HT1080 (cell line): ENCODE measurements around the gene PTPN11. TPM values are rescaled to one million over a fixed set of nuclear protein-coding genes. Genes with fewer than 3 reads are reported as not detected.
A peak's percentile ranks its signal among the peaks of the same experiment; 100 is the strongest.
"Not testable (repeated sequence)": the region's sequence is repeated elsewhere in the genome, so short reads cannot be mapped to it uniquely, and the experiment has no call there.

Experiments
- DNase-seq: peaks from one replicate; pipeline ENCODE4 v3.0.0-alpha.2; 2015; ENCODE audit warnings: low read depth
- total RNA-seq: library from RNA; depleted of rRNA; stranded (reverse); fragments of >200 nt; shearing (Covaris generic); gene quantifications from 2 replicates; pipeline ENCODE4 v1.2.3, GENCODE V29; 2014

The PTPN11 gene
- total RNA-seq, 1 experiment from 2014 or later, result 97.0 TPM

DNA sequence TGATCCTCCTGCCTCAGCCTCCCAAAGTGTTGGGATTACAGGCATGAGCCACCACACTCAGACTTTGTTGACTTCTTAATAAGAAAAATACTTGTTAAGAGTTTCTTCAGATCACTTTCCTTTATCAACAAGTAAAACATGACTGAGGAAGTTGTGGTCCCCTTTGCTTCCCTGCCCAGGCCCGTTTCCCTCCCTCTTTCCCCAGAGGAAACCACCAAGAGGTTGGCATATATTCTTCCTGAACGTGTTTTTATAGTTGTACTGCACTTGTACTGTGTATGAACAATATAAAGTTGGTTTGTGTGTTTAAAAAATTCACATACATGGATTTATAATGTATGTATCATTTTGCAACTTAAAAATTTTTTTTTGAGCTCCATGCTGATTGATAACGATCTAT lies 28.4 kb downstream of the PTPN11 start:
- no peak for DNase-seq

- DNase-seq, result not testable (repeated sequence)
These were observed 29.4 kb downstream of the PTPN11 start for GRCh38 chr12:112448165-112448564.

DNA sequence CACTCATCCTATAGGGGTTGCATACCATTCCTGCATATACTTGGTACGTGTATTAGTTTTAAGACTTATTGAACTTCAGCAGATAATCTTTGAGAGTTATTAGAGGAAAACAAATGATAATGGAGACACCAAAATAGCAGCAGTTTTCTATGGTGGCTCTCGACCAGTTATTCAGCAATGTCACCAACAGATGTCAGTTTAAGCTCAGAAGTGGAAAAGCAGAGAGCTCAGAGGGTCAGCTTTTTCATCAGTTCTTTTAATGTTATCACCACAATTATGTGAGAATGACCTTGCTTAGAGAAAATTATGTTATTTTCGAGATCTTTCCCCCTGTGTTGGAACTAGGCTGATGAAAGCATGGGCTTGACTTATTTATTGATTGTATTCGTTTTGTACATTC lies 32.0 kb downstream of the PTPN11 start:
- DNase-seq, result no peak

DNA sequence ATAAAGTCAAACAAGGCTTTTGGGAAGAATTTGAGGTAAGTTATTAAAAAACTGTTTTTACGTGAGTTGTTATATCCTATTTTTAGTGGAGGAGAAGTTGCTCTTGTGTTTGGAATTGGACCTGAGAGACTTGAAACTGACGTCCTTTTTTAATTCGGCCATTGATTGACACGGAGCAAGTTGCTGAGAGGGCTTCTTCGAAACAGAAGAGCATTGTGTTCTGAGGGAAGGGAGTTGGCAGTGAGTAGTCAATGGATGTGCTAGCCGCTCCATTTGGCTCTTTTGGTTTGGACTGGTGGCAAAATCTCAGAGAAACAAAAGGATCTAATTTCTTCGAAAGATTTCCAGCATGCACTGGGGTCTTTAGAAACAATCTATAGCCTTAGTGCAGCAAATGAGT lies 37.3 kb downstream of the PTPN11 start:
- no peak for DNase-seq

- not testable (repeated sequence) for DNase-seq
These were observed 38.4 kb downstream of the PTPN11 start for GRCh38 chr12:112457142-112457541.

DNA sequence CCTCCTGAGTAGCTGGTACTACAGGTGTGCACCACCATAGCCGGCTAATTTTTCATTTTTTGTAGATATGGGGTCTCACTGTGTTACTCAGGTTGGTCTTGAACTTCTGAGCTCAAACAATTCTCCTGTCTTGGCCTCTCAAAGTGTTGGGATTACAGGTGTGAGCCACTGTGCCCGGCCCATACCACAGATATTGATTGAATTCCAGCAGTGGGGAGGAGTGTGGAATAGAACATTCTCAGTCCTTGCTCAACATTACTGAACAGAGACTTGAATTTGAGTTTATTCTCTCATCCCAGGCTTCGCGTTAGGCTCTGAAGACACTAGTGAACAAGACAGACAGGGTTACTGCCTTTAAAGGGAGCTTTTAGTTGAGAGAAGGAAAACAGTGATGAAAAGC lies 39.6 kb downstream of the PTPN11 start:
- DNase-seq, result no peak

GRCh38 chr12:112458751-112459150 lies 40.0 kb downstream of the PTPN11 start:
- no peak for DNase-seq

GRCh38 chr12:112463478-112463877 lies 44.7 kb downstream of the PTPN11 start:
- no peak for DNase-seq

DNA sequence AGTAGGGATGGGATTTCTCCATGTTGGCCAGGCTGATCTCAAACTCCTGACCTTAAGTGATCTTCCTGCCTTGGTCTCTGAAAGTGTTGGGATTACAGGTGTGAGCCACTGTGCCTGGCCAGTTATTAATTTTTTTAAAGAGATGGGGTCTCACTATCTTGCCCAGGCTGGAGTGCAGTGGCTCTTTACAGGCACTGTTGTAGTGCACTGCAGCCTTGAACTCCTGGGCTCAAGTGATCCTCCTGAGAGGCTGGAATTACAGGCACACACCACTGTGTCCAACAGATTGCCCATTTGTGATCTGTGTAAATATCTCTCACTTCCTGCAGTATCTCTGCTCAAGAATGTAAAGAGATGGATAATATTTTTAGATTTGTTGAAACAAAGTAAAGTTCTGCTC lies 45.9 kb downstream of the PTPN11 start:
- DNase-seq, result no peak

DNA sequence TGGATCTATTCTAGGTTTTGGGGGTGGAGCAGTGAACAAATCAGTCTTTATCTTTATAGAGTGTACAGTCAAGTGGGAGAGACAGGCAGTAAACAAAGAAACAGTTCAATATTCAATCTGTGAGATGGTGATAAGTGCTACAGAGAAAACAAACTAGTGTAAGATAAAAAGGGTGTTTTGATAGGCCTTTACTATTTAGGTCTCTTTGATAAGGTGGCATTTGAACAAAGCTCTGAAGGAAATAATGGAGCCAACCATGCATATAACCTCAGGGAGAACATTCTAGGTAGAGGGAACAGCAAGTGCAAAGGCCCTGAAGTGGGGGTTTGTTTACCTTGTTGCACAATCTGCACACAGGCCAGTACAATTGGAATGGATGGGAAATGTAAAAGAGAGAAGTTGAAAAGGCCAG lies 47.3 kb downstream of the PTPN11 start:
- no peak for DNase-seq

DNA sequence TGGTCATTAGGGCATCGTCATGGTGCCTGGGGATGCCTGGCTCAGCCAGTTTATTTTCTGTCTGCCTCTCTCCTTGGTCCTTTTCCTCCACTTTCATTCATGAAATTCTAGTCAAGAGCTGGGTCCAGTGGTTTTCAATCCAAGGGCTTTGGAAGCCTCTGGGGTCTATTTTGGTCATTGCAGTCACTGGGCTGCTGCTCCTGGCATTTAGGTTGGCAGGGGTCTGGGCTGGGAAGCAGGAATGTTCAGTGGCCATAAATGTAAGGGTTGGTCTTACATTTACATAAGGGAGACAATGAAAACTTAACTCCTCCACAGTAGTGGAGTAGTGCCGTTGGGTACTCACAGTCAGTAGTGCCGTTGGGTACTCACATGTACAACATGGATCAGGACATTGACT lies 48.1 kb downstream of the PTPN11 start:
- DNase-seq, result no peak

DNA sequence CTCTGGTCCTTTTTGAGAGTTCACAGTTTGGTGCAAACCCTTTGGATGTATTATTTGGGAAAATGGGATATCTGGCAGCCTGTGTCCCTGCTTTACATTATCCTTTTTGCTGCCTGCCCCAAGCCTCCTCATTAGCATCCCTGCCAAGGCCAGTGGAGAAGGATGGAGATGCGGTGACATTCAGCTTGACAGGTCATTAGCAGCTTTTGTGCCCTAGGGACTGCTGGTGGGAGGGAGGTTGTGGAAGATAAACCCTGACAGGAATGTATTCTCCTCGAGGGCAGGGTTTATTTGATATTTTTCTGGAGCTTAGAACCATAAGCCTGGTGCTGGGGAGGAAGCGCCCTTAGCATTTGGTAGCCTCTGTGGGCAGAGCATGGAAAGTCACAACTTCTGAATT lies 49.3 kb downstream of the PTPN11 start:
- DNase-seq, result no peak

DNA sequence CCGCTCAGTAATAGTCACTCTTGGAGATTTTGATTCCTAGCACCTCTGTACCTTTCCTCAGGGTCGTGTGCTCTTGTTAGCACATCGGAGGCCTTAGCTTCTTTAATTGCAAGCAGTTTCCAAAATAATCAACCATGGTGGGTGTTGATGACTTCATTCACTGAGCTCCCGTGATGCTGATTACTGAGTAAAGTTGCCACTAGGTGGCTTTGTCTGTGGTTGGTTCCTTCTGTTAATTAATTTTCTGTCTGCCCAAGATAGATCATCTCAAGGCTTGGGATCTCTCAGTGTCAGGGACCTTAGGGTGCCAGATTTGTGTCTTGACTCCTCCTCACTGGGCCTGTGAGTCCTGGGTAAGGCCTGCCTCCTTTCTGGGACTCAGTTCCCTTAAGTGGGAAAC lies 54.3 kb downstream of the PTPN11 start:
- DNase-seq, result peak; percentile 5

GRCh38 chr12:112479413-112479812 lies 60.7 kb downstream of the PTPN11 start:
- DNase-seq, result no peak

- DNase-seq, result no peak
These were observed 62.2 kb downstream of the PTPN11 start for GRCh38 chr12:112480931-112481330.

DNA sequence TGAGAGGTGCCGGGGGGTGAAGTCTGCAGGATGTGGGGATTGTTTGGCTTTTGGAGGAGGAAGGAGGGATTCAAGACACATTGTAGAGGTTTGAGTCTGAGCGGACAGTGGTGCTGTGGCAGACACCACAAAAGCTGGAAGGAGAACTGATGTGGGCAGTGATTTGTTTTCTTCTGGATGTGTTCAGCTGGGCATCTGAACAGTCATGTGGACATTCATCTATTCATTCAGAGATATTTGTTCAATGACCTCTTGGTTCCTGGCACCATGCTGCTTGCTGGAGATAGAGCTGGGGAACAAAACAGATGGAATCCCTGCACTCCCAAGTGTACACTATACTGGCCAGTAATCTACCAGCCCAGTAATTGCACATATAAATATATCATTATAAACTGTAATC lies 64.0 kb downstream of the PTPN11 start:
- no peak for DNase-seq

- no peak for DNase-seq
These were observed 67.6 kb downstream of the PTPN11 start for GRCh38 chr12:112486361-112486760.

DNA sequence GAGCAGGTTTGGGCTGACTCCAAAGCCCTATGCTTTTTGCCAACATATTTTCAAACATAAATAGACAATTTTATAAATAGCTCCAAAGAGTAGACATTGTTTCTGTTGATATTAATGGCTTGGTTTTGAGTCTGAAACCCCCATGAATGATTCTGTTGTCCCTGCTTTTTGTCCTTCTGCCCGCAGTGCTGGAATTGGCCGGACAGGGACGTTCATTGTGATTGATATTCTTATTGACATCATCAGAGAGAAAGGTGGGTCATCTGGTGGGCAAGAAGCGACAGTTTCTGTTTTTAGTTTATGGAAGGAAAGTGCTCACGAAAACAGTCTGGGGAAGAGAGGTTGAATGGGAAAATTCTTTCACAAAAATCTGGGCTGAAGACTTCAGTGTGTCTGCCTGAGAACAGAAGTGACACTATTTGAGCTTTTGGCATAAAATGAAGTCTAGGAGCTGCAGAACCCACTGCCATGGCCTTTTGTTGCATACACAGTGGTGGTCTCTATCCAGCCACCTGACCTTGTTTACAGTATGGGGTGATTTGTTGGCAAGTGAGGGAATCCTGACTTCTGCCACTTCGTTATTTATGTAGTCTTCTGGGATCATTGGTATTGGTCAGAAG lies 69.6 kb downstream of the PTPN11 start:
- DNase-seq, result no peak

DNA sequence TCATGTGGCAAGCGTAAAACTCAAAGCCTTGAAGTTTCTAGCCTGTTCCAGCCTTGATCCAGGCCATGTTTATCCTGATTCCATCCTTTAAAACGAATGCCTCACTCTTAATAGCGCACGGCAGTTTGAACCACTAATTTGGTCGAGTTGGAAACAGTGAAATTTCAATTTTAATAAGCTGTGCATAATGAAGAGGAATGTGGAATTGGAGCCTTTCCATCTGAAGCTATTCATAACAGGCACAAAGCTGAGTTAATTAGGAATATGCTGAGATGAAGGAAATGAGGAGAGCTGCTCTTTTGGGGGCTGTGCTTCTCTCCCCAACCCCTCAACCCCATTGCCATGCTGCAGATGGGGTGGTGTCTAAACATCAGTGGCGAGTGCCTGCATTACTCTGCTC lies 70.7 kb downstream of the PTPN11 start:
- no peak for DNase-seq

- DNase-seq, result no peak
These were observed 77.7 kb downstream of the PTPN11 start for GRCh38 chr12:112496496-112496895.

DNA sequence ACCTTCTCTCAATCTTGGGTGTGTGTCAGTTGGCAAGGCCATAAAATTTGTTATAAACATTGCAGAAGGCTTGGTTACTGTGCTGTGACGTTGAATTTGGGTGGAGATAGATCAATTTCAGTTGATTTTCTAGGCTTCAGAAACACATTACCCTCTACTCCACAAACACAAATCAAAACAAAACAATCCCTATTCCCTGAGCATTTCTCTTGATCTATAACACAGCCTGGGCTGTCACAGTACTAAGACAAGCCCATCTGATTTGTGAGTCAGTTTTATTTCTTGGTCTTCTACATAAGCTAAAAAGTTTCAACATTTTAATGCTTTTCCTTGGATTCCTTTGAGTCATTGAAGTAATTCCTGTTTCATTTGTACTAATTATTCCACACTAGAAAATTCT lies 79.8 kb downstream of the PTPN11 start:
- no peak for DNase-seq

GRCh38 chr12:112503512-112503911 lies 84.8 kb downstream of the PTPN11 start:
- DNase-seq, result no peak

DNA sequence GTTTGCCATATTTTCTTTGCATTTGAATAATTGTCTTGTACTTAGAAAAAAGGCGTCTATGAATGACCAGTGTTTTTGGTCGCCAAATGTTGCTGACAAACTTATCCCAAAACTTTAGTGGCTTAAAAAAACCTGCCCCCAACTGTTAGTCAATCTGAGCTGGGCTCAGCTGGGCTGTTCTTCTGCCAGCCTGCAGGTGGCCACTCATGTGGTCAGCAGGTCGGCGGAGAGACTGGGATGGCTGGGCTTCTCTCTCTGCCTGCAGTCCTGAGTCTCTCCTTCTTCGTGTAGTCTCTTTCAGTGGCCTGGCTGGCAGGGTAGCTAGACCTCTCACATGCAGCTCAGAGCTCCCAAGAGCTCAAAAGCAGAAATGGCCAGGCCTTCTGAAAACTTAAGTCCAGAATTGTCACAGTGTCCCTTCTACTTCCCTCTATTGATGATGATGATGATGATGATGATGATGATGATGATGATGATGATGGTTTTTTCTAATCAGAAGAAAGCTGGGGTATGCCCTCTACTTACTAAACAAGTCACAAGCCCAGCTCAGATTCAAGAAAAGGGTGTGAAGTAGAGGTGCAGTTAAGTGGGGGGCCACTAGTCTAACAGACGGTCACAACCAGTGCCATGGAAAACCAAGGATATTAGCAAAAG lies 87.9 kb downstream of the PTPN11 start:
- DNase-seq, result peak; percentile 15
